Panc1 (cell line): ENCODE data around the gene SCN8A.

ENCODE experiments used
- CTCF ChIP-seq: fragments of 450-650 bp; IDR thresholded peaks from 2 replicates; pipeline ENCODE4 v1.5.1; 2017; ENCODE audit warnings: mild to moderate bottlenecking
- POLR2AphosphoS5 ChIP-seq: IDR thresholded peaks from 2 replicates; pipeline ENCODE4 v1.6.1; 2012; ENCODE audit warnings: mild to moderate bottlenecking, low read depth, low read length, moderate library complexity
- SIN3A ChIP-seq: IDR thresholded peaks from 2 replicates; pipeline ENCODE4 v1.6.1; 2012; ENCODE audit warnings: low read depth, mild to moderate bottlenecking, low read length, moderate library complexity, borderline replicate concordance; ENCODE audit not compliant: insufficient read depth

GRCh38 chr12:51759175-51759574, 168.1 kb downstream of the SCN8A start:
- TF ChIP-seq POLR2AphosphoS5 (no peak), SIN3A (no peak), CTCF (no peak)
